RPMI8226 (cell line): Measurements from ENCODE around the gene PTBP1.
"Not testable (repeated sequence)": the region's sequence is repeated elsewhere in the genome, so short reads cannot be mapped to it uniquely, and the experiment has no call there.

ENCODE experiments used
- DNase-seq: peaks from one replicate; pipeline ENCODE4 v3.0.0-alpha.2; 2015

Gene PTBP1

GRCh38 chr19:812049-812746 lies 14.9 kb downstream of the PTBP1 start:
- DNase-seq: no peak

GRCh38 chr19:812747-813218 lies 15.5 kb downstream of the PTBP1 start:
- no peak for DNase-seq

DNA sequence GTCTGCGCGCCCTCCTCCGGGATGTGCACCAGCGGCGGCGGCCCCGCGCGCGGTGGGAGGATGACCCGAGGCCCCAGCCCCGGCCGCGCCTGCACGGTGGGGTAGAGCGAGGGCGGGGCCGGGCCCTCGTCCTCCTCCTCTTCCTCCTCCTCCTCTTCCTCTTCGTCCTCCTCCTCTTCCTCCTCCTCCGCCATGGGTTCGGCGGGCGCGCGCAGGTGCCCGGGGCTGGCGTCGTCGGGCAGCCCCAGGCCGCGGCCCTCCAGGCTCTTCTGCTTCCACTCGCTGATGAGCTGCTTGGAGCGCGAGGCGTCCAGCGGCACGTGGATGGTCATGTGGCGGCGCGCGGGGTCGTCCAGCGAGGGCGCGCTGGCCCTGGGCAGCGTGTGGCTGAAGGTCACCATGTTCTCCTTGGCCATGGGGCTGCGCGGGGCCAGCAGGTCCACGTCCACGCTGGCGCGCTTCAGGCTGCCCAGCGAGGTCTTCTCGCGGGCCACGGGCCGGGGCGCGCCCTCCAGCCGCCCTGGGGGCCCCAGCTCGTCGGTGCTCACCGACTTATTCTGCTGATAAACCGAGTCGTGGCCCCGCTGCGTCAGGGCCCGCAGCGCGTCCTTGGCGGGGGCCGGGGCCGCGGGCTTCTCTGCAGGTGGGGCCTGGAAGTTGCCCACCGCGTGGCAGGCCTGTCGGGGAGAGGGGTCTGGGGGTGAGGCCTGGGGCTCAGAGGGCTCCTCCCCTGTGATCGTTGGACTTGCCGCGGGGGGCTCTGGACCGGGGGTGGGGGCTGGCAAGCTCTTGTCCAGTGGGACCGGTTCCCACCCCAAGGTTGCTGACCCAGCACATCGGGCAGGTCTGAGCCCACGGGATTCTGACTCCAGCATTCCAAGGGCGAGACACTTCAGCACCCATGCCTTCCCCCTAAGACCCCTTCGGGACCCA lies 16.2 kb downstream of the PTBP1 start:
- no peak for DNase-seq

DNA sequence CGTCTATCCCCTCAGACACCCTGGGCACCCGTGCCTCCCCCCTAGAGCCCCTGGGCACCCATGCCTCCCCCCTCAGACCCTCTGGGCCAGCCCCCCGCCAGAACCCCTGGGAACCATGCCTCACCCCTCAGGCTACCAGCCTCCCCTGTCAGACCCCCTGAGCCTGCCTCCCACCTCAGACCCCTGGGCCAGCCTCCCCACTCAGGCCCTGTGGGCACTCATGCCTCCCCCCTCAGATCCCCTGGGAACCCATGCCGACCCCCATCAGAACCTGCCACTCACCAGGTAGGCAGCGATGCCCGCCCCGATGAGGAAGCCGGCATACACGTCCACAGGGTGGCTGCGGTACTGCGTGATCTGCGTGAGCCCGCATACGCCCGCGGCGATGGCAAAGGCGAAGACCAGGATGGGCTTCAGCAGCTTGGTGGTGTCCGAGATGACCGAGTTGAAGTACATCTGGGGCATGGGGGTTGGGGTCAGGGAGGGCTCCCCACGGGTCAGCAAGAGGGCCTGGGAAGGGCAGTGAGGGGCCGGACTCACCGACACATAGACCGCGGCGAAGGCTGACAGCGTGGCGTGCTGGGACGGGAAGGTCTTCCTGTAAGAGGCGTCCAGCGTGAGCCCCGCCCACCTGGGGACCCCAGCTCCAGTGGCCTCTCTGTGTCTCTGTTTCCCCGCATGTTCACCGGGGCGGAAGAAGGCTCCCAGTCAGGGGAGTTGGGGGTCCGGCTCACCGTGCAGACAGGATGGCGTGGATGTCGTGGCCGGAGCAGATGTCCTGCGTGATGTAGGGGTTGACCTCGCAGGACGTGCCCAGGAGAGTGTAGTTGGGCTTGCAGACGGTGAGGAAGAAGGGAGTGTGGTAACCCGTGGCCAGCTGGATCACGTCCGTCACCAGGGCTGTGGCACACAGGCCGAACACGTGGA lies 17.2 kb downstream of the PTBP1 start:
- no peak for DNase-seq

GRCh38 chr19:815079-815774 lies 18.0 kb downstream of the PTBP1 start:
- no peak for DNase-seq

DNA sequence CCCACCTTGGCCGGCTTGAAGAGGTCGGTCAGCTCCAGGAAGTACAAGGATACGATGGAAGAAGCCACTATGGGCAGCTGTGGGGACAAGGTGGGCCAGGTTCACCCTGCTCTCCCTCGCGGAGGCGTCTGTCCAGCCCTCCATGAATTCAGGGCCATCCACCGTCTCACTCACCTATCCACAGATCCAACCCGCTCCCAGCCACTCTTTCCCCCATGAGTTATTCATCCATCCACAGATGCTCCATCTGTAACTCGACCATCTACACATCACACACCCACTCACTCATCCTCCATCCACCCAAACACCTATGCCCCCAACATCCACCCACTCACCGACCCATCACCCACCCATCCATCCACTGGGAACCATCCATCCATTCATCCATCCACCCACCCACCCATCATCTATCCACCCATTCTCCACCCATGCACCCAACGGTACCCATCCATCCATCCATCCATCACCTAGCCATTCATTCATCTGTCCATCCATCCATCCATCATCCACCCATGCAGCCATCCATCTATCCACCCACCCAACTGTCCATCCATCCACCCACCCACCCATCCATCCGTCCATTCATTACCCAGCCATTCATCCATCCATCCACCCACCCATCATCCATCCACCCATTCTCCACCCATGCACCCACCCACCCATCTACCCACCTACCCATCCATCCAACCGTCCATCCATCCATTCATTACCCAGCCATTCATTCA lies 18.7 kb downstream of the PTBP1 start:
- no peak for DNase-seq

DNA sequence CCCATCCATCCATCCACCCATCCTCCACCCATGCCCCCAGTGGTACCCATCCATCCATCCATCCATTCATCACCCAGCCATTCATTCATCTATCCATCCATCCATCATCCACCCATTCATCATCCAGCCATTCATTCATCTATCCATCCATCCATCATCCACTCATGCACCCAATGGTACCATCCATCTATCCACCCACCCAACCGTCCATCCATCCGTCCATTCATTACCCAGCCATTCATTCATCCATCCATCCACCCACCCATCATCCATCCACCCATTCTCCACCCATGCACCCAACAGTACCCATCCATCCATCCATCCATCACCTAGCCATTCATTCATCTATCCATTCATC lies 19.2 kb downstream of the PTBP1 start:
- no peak for DNase-seq

GRCh38 chr19:820212-820611 lies 23.0 kb downstream of the PTBP1 start:
- DNase-seq: not testable (repeated sequence)

GRCh38 chr19:821231-821824 lies 24.1 kb downstream of the PTBP1 start:
- DNase-seq: no peak

DNA sequence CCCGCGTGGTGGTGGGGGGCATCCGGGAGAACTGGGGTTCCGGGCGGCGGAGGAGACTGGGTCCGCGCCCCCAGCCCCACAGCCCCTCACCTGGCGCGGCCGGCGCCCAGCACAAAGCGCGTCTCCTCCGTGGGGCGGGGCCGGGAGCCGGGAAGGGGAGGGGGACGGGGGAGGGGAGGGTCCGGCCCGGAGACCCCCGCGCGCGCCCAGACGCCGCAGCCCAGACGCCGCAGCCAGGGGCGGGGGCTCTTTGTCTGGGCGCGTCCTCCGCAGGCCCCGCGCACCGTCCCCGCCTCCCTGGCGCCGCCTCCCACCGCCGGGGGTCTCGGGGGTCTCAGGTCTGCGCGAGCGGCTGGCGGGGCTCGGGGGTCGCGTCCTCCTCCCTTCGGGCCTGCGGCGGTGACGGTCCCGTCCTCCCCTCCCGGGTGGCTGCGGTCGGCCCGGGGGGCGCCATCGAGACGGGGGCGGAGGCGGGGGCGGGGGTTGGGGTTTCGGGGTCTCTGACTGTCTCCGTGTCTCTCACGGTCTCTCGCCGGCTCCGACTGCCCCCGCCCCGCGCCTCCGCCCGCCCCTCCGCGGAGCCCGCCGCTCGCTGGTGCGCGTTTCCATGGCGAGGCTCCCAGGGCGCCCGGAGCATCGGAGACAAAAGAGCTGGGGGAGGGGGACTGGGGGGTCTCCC lies 24.7 kb downstream of the PTBP1 start, which contains the start of gene PLPPR3:
Gene PLPPR3, minus strand, starts transcription at position 131 of the 679 bp plus-strand sequence. CDS start 396 bp downstream, outside the sequence.
- DNase-seq: no peak

DNA sequence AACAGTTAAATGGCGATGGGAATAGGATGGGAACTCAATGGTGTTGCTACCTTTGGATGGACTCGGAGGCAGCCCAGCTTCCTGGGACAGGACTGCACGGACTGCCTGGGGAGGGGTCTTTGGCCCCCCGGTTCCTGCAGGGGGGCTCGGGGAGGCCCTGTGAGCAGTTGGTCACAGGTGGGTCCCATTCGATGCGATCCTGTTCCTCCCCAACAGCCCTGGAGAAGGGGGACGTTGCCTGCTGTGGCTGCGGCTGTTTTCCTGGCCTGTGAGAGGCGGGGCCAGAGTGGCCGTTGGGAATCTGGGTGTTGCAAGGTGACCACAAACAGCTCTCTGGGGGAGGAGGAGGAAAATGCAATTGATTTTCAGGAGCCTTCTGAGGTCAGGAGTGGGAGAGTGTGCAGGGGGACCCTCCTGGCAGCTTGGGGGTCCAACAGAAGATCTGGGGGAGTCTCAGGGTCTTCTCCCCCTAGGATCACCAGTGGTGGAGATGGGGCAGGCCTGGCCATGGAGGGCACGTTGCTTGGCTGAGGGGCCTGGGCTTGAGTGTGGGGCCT lies 26.4 kb downstream of the PTBP1 start:
- DNase-seq: no peak

DNA sequence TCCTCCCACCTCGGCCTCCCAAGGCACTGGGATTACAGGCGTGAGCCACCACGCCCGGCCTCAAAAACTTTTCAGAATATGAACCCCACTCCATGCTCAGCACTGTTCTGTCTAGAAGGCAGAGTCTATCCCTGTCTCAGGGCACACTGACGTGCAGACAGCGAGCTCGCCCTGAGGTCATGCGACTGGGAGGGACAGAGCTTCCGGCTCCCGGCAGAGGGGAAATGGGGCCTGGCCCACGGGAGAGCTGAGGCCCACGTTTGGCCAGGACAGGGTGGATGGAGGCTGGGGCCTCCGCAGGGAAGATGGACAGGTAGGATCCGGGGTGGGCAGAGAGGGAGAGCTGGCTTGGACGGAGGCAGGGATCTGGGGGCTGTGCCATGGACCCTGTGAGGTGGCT lies 27.6 kb downstream of the PTBP1 start:
- no peak for DNase-seq

DNA sequence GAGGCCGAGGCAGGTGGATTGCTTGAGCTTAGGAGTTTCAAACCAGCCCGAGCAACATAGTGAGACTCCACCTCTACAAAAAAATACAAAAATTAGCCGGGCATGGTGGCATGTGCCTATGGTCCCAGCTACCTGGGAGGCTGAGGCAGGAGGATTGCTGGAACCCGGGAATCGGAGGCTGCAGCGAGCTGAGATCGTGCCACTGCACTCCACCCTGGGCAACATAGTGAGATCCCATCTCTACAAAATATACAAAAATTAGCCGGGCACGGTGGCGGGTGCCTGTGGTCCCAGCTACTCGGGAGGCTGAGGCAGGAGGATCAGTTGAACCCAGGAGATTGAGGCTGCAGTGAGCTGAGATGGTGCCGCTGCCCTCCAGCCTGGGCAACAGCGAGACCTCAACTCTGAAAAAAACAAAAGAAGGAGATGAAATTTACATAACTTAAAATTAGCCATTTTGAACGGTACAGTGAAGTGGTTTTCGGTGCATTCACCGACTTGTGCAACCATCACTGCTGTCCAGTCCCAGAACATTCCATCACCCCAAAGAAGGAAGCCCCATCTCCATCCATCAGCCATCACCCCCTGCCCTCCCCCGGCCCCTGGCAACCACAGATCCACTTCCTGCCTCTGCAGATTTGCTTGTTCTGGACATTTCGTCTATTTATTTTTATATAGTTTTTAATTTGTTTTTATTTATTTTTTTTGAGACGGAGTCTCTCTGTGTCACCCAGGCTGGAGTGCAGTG lies 28.8 kb downstream of the PTBP1 start:
- DNase-seq: no peak

- no peak for DNase-seq
Measured at GRCh38 chr19:827314-827709, 30.1 kb downstream of the PTBP1 start.

GRCh38 chr19:827710-828321 lies 30.6 kb downstream of the PTBP1 start, which contains the start of gene AZU1:
AZU1 (plus strand) TSS chr19:827837; CDS start chr19:827847, 10 bp downstream.
- no peak for DNase-seq

DNA sequence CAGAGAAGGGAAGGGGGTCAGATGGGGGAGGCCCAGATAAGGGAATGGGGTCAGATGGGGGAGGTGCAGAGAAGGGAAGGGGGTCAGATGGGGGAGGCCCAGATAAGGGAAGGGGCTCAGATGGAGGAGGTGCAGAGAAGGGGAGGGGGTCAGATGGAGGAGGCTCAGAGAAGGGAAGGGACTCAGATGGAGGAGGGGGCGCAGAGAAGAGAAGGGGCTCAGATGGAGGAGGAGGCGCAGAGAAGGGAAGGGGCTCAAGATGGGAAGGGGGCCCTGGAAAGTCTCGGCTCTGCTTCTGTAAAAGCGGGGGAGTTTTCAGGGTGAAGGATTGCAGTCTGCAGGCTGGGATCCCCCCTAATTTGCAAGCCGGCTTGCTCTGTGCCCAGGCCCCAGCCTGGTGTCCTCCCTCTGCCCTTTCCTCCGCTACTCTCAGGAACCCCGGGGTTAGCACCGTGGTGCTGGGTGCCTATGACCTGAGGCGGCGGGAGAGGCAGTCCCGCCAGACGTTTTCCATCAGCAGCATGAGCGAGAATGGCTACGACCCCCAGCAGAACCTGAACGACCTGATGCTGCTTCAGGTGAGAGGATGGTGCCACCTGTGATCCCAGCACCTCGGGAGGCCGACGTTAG lies 32.0 kb downstream of the PTBP1 start:
- DNase-seq: no peak

DNA sequence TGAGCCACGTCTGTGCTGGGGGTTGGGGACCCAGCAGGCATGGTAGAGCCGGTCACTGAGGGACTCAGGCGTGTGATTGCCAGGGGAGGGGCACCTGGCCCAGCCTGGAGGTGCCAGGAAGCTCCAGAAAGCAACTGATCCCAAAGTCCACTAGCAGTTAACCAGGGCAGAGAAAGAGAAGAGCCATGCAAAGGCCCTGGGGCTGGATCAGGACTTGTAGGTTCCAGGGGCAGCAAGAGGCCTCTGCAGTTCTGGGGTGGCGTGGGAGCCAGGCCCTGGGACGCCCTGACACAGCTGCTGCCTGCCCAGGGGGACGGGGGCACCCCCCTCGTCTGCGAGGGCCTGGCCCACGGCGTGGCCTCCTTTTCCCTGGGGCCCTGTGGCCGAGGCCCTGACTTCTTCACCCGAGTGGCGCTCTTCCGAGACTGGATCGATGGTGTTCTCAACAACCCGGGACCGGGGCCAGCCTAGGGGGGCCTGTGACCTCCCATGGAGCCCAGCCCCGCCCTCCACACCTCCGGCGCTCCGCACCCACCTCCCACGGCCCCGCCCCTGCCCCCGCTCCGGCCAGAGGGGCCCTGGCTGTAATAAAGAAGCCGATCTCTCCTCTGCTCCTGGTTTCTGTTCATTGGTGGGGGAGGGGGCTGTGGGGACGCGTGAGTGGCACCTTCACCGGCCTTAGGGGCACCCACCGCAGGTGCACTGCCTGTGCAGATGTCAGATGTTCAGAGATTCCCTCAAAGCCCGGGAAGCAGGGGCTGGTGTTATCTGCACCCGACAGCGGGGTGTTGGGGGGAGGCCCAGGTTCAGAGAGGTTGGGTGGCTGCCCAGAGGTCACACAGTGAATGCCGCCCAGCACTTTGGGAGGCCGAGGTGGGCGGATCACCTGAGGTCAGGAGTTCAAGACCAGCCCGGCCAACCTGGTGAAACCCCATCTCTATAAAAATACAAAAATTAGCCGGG lies 34.4 kb downstream of the PTBP1 start:
- no peak for DNase-seq
